Mesenchymal stem cell (in vitro differentiated cells and primary cell): Measurements from ENCODE around the gene MAS1.

Source experiments
- DNase-seq: peaks from one replicate; pipeline ENCODE4 v3.0.0-alpha.2; 2013
- H2AFZ ChIP-seq: one replicate; pipeline ENCODE4 v1.6.1; 2013; ENCODE audit warnings: low read depth, mild to moderate bottlenecking, control low read depth, inconsistent platforms, low read length, moderate library complexity
- H2AK5ac ChIP-seq: 2 replicates; pipeline ENCODE4 v1.6.1; 2013; ENCODE audit warnings: low read length, moderate library complexity, mild to moderate bottlenecking, inconsistent platforms; ENCODE audit not compliant: severe bottlenecking
- H2BK120ac ChIP-seq: one replicate; pipeline ENCODE4 v1.6.1; 2013; ENCODE audit warnings: low read depth, mild to moderate bottlenecking, inconsistent platforms, low read length, moderate library complexity
- H2BK12ac ChIP-seq, 2 experiments: one replicate each; pipeline ENCODE4 v1.6.1; 2013; ENCODE audit warnings: inconsistent platforms in 2 of 2, low read length in 2 of 2, mild to moderate bottlenecking in 2 of 2, moderate library complexity in 2 of 2, control low read depth in 1 of 2
- H2BK15ac ChIP-seq: one replicate; pipeline ENCODE4 v1.6.1; 2013; ENCODE audit warnings: mild to moderate bottlenecking, low read depth, inconsistent platforms; ENCODE audit not compliant: poor library complexity, severe bottlenecking
- H2BK5ac ChIP-seq: 2 replicates; pipeline ENCODE4 v1.6.1; 2013; ENCODE audit warnings: low read depth, mild to moderate bottlenecking, low read length, control low read depth, inconsistent platforms; ENCODE audit not compliant: poor library complexity, severe bottlenecking
- H3K14ac ChIP-seq, 2 experiments: one replicate each; pipeline ENCODE4 v1.6.1; 2013; ENCODE audit warnings: inconsistent platforms in 2 of 2, low read length in 2 of 2, control low read depth in 1 of 2, mild to moderate bottlenecking in 1 of 2, moderate library complexity in 1 of 2
- H3K18ac ChIP-seq, 2 experiments: one replicate each; pipeline ENCODE4 v1.6.1; 2013; ENCODE audit warnings: inconsistent platforms in 2 of 2, low read length in 2 of 2, control low read depth in 1 of 2, low read depth in 1 of 2, mild to moderate bottlenecking in 1 of 2
- H3K23ac ChIP-seq, 2 experiments: one replicate each; pipeline ENCODE4 v1.6.1; 2013; ENCODE audit warnings: inconsistent platforms in 2 of 2, low read length in 2 of 2, mild to moderate bottlenecking in 2 of 2, moderate library complexity in 2 of 2, control low read depth in 1 of 2
- H3K27ac ChIP-seq: 2 replicates; pipeline ENCODE4 v1.5.1; 2013; ENCODE audit warnings: mild to moderate bottlenecking, moderate library complexity, low read length, control low read depth, inconsistent platforms; ENCODE audit not compliant: poor library complexity, severe bottlenecking
- H3K27me3 ChIP-seq, 2 experiments: 2 replicates each; pipeline versions ENCODE4 v1.6.1 to v1.7.0; 2013; ENCODE audit warnings: low read length in 2 of 2, mild to moderate bottlenecking in 2 of 2, moderate library complexity in 2 of 2, control low read depth in 1 of 2, inconsistent platforms in 1 of 2; ENCODE audit not compliant: control insufficient read depth in 1 of 2, insufficient read depth in 1 of 2
- H3K36me3 ChIP-seq, 2 experiments: 2 replicates each; pipeline versions ENCODE4 v1.6.1 to v1.7.0; 2013; ENCODE audit warnings: low read length in 2 of 2, control low read depth in 1 of 2, inconsistent platforms in 1 of 2, low read depth in 1 of 2, mild to moderate bottlenecking in 1 of 2; ENCODE audit not compliant: insufficient read depth in 2 of 2, control insufficient read depth in 1 of 2
- H3K4ac ChIP-seq, 2 experiments: one replicate each; pipeline ENCODE4 v1.6.1; 2013; ENCODE audit warnings: inconsistent platforms in 2 of 2, low read length in 2 of 2, mild to moderate bottlenecking in 2 of 2, moderate library complexity in 2 of 2, control low read depth in 1 of 2, low read depth in 1 of 2
- H3K4me1 ChIP-seq: 2 replicates; pipeline ENCODE4 v1.6.1; 2013; ENCODE audit warnings: low read depth, low read length, control low read depth; ENCODE audit not compliant: control insufficient read depth, insufficient read depth
- H3K4me2 ChIP-seq: 2 replicates; pipeline ENCODE4 v1.6.1; 2013; ENCODE audit warnings: low read length, mild to moderate bottlenecking, inconsistent platforms; ENCODE audit not compliant: poor library complexity, severe bottlenecking
- H3K4me3 ChIP-seq, 2 experiments: 2 replicates each; pipeline versions ENCODE4 v1.5.1 to v1.7.0; 2013; ENCODE audit warnings: low read length in 2 of 2, mild to moderate bottlenecking in 2 of 2, control low read depth in 1 of 2, low read depth in 1 of 2; ENCODE audit not compliant: insufficient read depth in 1 of 2
- H3K79me1 ChIP-seq: replicated peaks from 2 replicates; pipeline ENCODE4 v1.6.1; 2013; ENCODE audit warnings: mild to moderate bottlenecking, control low read depth, low read length, inconsistent platforms; ENCODE audit not compliant: poor library complexity, severe bottlenecking
- H3K9ac ChIP-seq: 2 replicates; pipeline ENCODE4 v1.7.0; 2013; ENCODE audit warnings: mild to moderate bottlenecking, low read length, moderate library complexity
- H3K9me3 ChIP-seq: 2 replicates; pipeline ENCODE4 v1.7.0; 2013; ENCODE audit warnings: mild to moderate bottlenecking, low read length; ENCODE audit not compliant: control insufficient read depth
- H4K8ac ChIP-seq: one replicate; pipeline ENCODE4 v1.6.1; 2013; ENCODE audit warnings: inconsistent platforms, mild to moderate bottlenecking, low read length, moderate library complexity
- H4K91ac ChIP-seq: one replicate; pipeline ENCODE4 v1.6.1; 2013; ENCODE audit warnings: mild to moderate bottlenecking, low read length, inconsistent platforms
- WGBS: methylation state at CpG from one replicate; pipeline ENCODE4 v1.1.7; 2013; ENCODE audit warnings: mixed read lengths; 5-methylcytosine and 5-hydroxymethylcytosine counted together

Gene MAS1

GRCh38 chr6:159892053-159892452, 1.3 kb downstream of the MAS1 start:
- Histone ChIP-seq H3K4me1 (no peaks in the 10 kb centered on the region), H2BK120ac (no peak overlapping the region), H2AFZ (no peak overlapping the region), H2BK15ac (no peak overlapping the region), H3K9ac (no peak overlapping the region), H3K27ac (no peak overlapping the region), H3K23ac (no peak overlapping the region), H3K14ac (no peak overlapping the region), H4K8ac (no peak overlapping the region), H4K91ac (no peak overlapping the region), H3K4ac (no peak overlapping the region), H2BK12ac (no peak overlapping the region), H3K4me3 (no peak overlapping the region), H2AK5ac (no peak overlapping the region), H3K18ac (no peak overlapping the region), H2BK5ac (no peak overlapping the region), H3K27me3 (peaks cover 60 to 62% of the 10 kb centered on the region in 2 experiments), H3K79me1 (no peaks in the 10 kb centered on the region), H3K4me2 (no peak overlapping the region), H3K9me3 (no peaks in the 10 kb centered on the region), H3K36me3 (no peaks in the 10 kb centered on the region)
- WGBS, result 86% methylated on average over 4 of the region's 4 CpGs
- no peak for DNase-seq

GRCh38 chr6:159893064-159893463, 2.3 kb downstream of the MAS1 start:
- H2AFZ ChIP-seq, result no peak overlapping the region
- H3K9me3 ChIP-seq, result no peaks in the 10 kb centered on the region
- no peaks in the 10 kb centered on the region for H3K36me3 ChIP-seq
- H3K27me3 ChIP-seq, result peaks cover 51 to 52% of the 10 kb centered on the region in 2 experiments
- H3K27ac ChIP-seq, result no peak overlapping the region
- H3K9ac ChIP-seq, result no peak overlapping the region
- no peak overlapping the region for H3K4me2 ChIP-seq
- no peak for DNase-seq
- H3K23ac ChIP-seq, result no peak overlapping the region
- H2BK12ac ChIP-seq, result no peak overlapping the region
- H3K18ac ChIP-seq, result no peak overlapping the region
- WGBS, result 79% methylated on average over 3 of the region's 3 CpGs
- no peak overlapping the region for H2BK15ac ChIP-seq
- no peak overlapping the region for H4K8ac ChIP-seq
- no peak overlapping the region for H3K14ac ChIP-seq
- no peaks in the 10 kb centered on the region for H3K4me1 ChIP-seq
- no peak overlapping the region for H2AK5ac ChIP-seq
- H3K79me1 ChIP-seq, result no peaks in the 10 kb centered on the region
- no peak overlapping the region for H3K4me3 ChIP-seq
- no peak overlapping the region for H3K4ac ChIP-seq
- H2BK5ac ChIP-seq, result no peak overlapping the region
- H4K91ac ChIP-seq, result no peak overlapping the region
- H2BK120ac ChIP-seq, result no peak overlapping the region

GRCh38 chr6:159894991-159895390, 4.2 kb downstream of the MAS1 start:
- H3K14ac ChIP-seq, result no peak overlapping the region
- peaks cover 1% of the 10 kb centered on the region for H3K4me1 ChIP-seq
- H2BK120ac ChIP-seq, result no peak overlapping the region
- no peak overlapping the region for H3K4me3 ChIP-seq
- no peak overlapping the region for H2AK5ac ChIP-seq
- H4K8ac ChIP-seq, result no peak overlapping the region
- 79% methylated on average over 4 of the region's 4 CpGs for WGBS
- H3K9ac ChIP-seq, result no peak overlapping the region
- H3K4ac ChIP-seq, result no peak overlapping the region
- H4K91ac ChIP-seq, result no peak overlapping the region
- no peak overlapping the region for H2AFZ ChIP-seq
- no peak overlapping the region for H2BK12ac ChIP-seq
- no peak overlapping the region for H3K27ac ChIP-seq
- no peak overlapping the region for H3K4me2 ChIP-seq
- no peak overlapping the region for H3K23ac ChIP-seq
- H3K18ac ChIP-seq, result no peak overlapping the region
- H3K9me3 ChIP-seq, result no peaks in the 10 kb centered on the region
- no peak overlapping the region for H2BK5ac ChIP-seq
- H2BK15ac ChIP-seq, result no peak overlapping the region
- H3K79me1 ChIP-seq, result no peaks in the 10 kb centered on the region
- peaks cover 31 to 34% of the 10 kb centered on the region in 2 experiments for H3K27me3 ChIP-seq
- no peak for DNase-seq
- H3K36me3 ChIP-seq, result no peaks in the 10 kb centered on the region

GRCh38 chr6:159897603-159898002, 6.8 kb downstream of the MAS1 start:
- H3K9me3 ChIP-seq, result no peaks in the 10 kb centered on the region
- no peaks in the 10 kb centered on the region for H3K79me1 ChIP-seq
- no peak for DNase-seq
- peaks cover 3% of the 10 kb centered on the region for H3K4me1 ChIP-seq
- H3K36me3 ChIP-seq, result no peaks in the 10 kb centered on the region
- no peak overlapping the region for H3K9ac ChIP-seq
- WGBS, result 75% methylated on average over 3 of the region's 4 CpGs
- no peak overlapping the region for H2AK5ac ChIP-seq
- no peak overlapping the region for H3K4ac ChIP-seq
- no peak overlapping the region for H3K4me2 ChIP-seq
- no peak overlapping the region for H2AFZ ChIP-seq
- H4K8ac ChIP-seq, result no peak overlapping the region
- no peak overlapping the region for H2BK12ac ChIP-seq
- H3K14ac ChIP-seq, result no peak overlapping the region
- H2BK15ac ChIP-seq, result no peak overlapping the region
- H4K91ac ChIP-seq, result no peak overlapping the region
- H2BK120ac ChIP-seq, result no peak overlapping the region
- H3K27me3 ChIP-seq, result peaks cover 6 to 8% of the 10 kb centered on the region in 2 experiments
- no peak overlapping the region for H2BK5ac ChIP-seq
- no peak overlapping the region for H3K4me3 ChIP-seq
- no peak overlapping the region for H3K27ac ChIP-seq
- no peak overlapping the region for H3K18ac ChIP-seq
- no peak overlapping the region for H3K23ac ChIP-seq
